ENCODE measurements around the gene C1R. TPM values are rescaled to one million over a fixed set of nuclear protein-coding genes. Genes with fewer than 3 reads are reported as not detected.

Gene C1R
- total and polyA plus RNA-seq, 8 donors = 20.2 to 212 (median 60.5) TPM

- no peak for FAIRE-seq
Observed at GRCh38 chr12:7066596-7066995, 25.6 kb downstream of the C1R start.

GRCh38 chr12:7065073-7065623 is 27.1 kb downstream of the C1R start:
- TF ChIP-seq CTCF (IDR thresholded peaks at IDR 0.05) = no peak
- intact Hi-C loops (cut with DNase I) = no loop called here
- Histone ChIP-seq H3K36me3 (no peaks in the 10 kb centered on the region), H3K4me1 (peaks cover 0 to 5% (median 0%) of the 10 kb centered on the region in 3 donors), H3K27ac (no peak overlapping the region), H3K27me3 (no peaks in the 10 kb centered on the region), H3K9me3 (no peaks in the 10 kb centered on the region), H3K4me3 (no peak overlapping the region)
- FAIRE-seq = no peak
- ATAC-seq = no peak
- 77 to 79% methylated on average over 7 of the region's 7 CpGs for WGBS, 2 donors
- no peak for DNase-seq

More at GRCh38 chr12:7066596-7066995, 25.6 kb downstream of the C1R start:
- TF ChIP-seq CTCF (IDR thresholded peaks at IDR 0.05) = no peak
- H3K4me1 ChIP-seq = peaks cover 0 to 5% (median 0%) of the 10 kb centered on the region in 3 donors
- DNase-seq = no peak
- H3K36me3 ChIP-seq = no peaks in the 10 kb centered on the region
- no peak overlapping the region for H3K4me3 ChIP-seq
- H3K27me3 ChIP-seq = no peaks in the 10 kb centered on the region
- H3K27ac ChIP-seq = no peak overlapping the region
- intact Hi-C loops (cut with DNase I) = no loop called here
- H3K9me3 ChIP-seq = no peaks in the 10 kb centered on the region
- WGBS, 2 donors = 70 to 80% methylated on average over 2 of the region's 2 CpGs
- no peak for ATAC-seq

GRCh38 chr12:7064516-7064915 is 27.7 kb downstream of the C1R start:
- no peak for FAIRE-seq
- TF ChIP-seq CTCF (IDR thresholded peaks at IDR 0.05) = no peak
- H3K4me3 ChIP-seq = no peak overlapping the region

GRCh38 chr12:7061596-7061995 is 30.6 kb downstream of the C1R start:
- peak overlapping the region in 1 of 4 donors; percentile 19 for H3K4me3 ChIP-seq
- H3K36me3 ChIP-seq = no peaks in the 10 kb centered on the region
- DNase-seq (no peak), FAIRE-seq (no peak), ATAC-seq (no peak)
- 70 to 77% methylated on average over 7 of the region's 7 CpGs for whole genome bisulfite sequencing, 2 donors
- TF ChIP-seq CTCF (IDR thresholded peaks at IDR 0.05) = no peak
- no peak overlapping the region for H3K27ac ChIP-seq
- H3K4me1 ChIP-seq = peaks cover 0 to 8% (median 0%) of the 10 kb centered on the region in 3 donors
- no peaks in the 10 kb centered on the region for H3K27me3 ChIP-seq
- no peaks in the 10 kb centered on the region for H3K9me3 ChIP-seq
- intact Hi-C loops (cut with DNase I) = loop anchor here in 1 of 3 donors (5.0 kb wide), 1 partner anchor 36 kb away; no protein-coding TSS in a partner anchor

More at GRCh38 chr12:7064516-7064915, 27.7 kb downstream of the C1R start:
- Histone ChIP-seq H3K27ac (no peak overlapping the region), H3K27me3 (no peaks in the 10 kb centered on the region), H3K9me3 (no peaks in the 10 kb centered on the region), H3K4me1 (peaks cover 0 to 5% (median 5%) of the 10 kb centered on the region in 3 donors), H3K36me3 (no peaks in the 10 kb centered on the region)
- ATAC-seq (no peak), DNase-seq (no peak)
- intact Hi-C loops (cut with DNase I) = loop anchor here in 1 of 3 donors (5.0 kb wide), 1 partner anchor 33 kb away; no protein-coding TSS in a partner anchor
- 74 to 80% methylated on average over 3 of the region's 3 CpGs for WGBS, 2 donors

- ATAC-seq (no peak), DNase-seq (no peak), FAIRE-seq (no peak)
- no peak for TF ChIP-seq CTCF (IDR thresholded peaks at IDR 0.05)
- Histone ChIP-seq H3K4me1 (peaks cover 0 to 8% (median 0%) of the 10 kb centered on the region in 3 donors), H3K36me3 (no peaks in the 10 kb centered on the region), H3K27me3 (no peaks in the 10 kb centered on the region), H3K27ac (peak overlapping the region in 2 of 4 donors; percentile 51 to 61), H3K9me3 (no peaks in the 10 kb centered on the region), H3K4me3 (peak overlapping the region in 1 of 4 donors; percentile 19)
- 64 to 72% methylated on average over 13 of the region's 13 CpGs for WGBS, 2 donors
- intact Hi-C loops (cut with DNase I) = loop anchor here in 1 of 3 donors (5.0 kb wide), 1 partner anchor 36 kb away; no protein-coding TSS in a partner anchor
Observed at GRCh38 chr12:7061138-7061537, 31.1 kb downstream of the C1R start.

All from pancreas (tissue), 10 donors.